Left ventricle myocardium inferior (tissue), 1 donor: ENCODE data around the gene USP10. TPM values are rescaled to one million over a fixed set of nuclear protein-coding genes. Genes with fewer than 3 reads are reported as not detected.

Experiments used
- DNase-seq: peaks from one replicate; pipeline ENCODE4 v3.0.0-alpha.2; 2020
- H3K27ac ChIP-seq: fragments of 200-600 bp; replicated peaks from 2 replicates; pipeline ENCODE4 v1.8.0; 2021
- H3K27me3 ChIP-seq: fragments of 200-600 bp; 2 replicates; pipeline ENCODE4 v1.8.0; 2021; ENCODE audit warnings: low read depth
- H3K36me3 ChIP-seq: fragments of 200-600 bp; 2 replicates; pipeline ENCODE4 v1.8.0; 2021
- H3K4me1 ChIP-seq: fragments of 200-600 bp; 2 replicates; pipeline ENCODE4 v1.8.0; 2021
- H3K4me3 ChIP-seq: fragments of 200-600 bp; 2 replicates; pipeline ENCODE4 v1.8.0; 2021; ENCODE audit warnings: mild to moderate bottlenecking, moderate library complexity
- H3K9me3 ChIP-seq: fragments of 200-600 bp; replicated peaks from 2 replicates; pipeline ENCODE4 v1.8.0; 2021
- CTCF ChIP-seq: fragments of 200-600 bp; IDR thresholded peaks from 2 replicates; pipeline ENCODE4 v1.8.0; 2021; ENCODE audit warnings: antibody characterized with exemption, mild to moderate bottlenecking, borderline replicate concordance
- intact Hi-C: fragments of 100-400 bp; cut with micrococcal nuclease; formaldehyde crosslinking; loops from one replicate; pipeline ENCODE4 v1.11.0; 2022
- total RNA-seq: library from RNA; stranded (reverse); fragmentation: NEBNext Ultra II Directional; extraction: Animal tissue kit (Norgen Biotek cat#: 25700); gene quantifications from one replicate; pipeline ENCODE4 v1.2.1, GENCODE V29; 2021
- donor health status: DM: no; HTN: yes; CAD: no; lungs with severe emphysema.

USP10 gene
- total RNA-seq, 1 donor from 2014 or later = 66.7 TPM

DNA sequence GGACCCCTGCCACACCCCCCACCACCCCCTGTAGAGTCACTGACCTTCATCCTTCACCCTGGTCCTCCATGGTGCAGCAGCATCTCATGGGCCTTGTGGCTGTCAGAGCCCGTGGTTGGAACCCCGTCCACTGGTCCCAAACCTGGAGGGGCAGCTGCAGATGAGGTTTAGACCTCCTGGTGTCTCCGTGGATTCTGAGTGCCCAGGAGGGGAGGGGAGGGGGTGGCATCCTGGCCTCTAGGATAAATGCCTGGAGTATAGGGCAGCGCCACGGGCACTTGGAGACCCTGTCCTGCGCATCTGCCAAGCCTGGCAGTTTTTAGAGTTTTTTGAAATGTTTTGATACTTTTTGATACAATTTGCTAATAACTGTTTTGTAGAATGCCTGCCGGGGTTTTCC is 34.0 kb upstream of the USP10 start:
- TF ChIP-seq CTCF = no peak
- DNase-seq = no peak
- intact Hi-C loops = no loop called here
- Histone ChIP-seq H3K27ac (no peak overlapping the region), H3K27me3 (no peaks in the 10 kb centered on the region), H3K36me3 (peaks cover 69% of the 10 kb centered on the region), H3K9me3 (no peaks in the 10 kb centered on the region), H3K4me3 (no peak overlapping the region), H3K4me1 (peaks cover 9% of the 10 kb centered on the region)

- no peak overlapping the region for H3K4me3 ChIP-seq
- H3K27me3 ChIP-seq = no peaks in the 10 kb centered on the region
- intact Hi-C loops = no loop called here
- DNase-seq = no peak
- no peak overlapping the region for H3K27ac ChIP-seq
- H3K4me1 ChIP-seq = peaks cover 12% of the 10 kb centered on the region
- H3K9me3 ChIP-seq = no peaks in the 10 kb centered on the region
- no peak for TF ChIP-seq CTCF
- peaks cover 50% of the 10 kb centered on the region for H3K36me3 ChIP-seq
Observed at GRCh38 chr16:84667600-84668309, 32.0 kb upstream of the USP10 start.

GRCh38 chr16:84670063-84670462 is 29.7 kb upstream of the USP10 start:
- no peak for TF ChIP-seq CTCF
- no peak for DNase-seq
- Histone ChIP-seq H3K4me1 (peaks cover 12% of the 10 kb centered on the region), H3K9me3 (no peaks in the 10 kb centered on the region), H3K4me3 (no peak overlapping the region), H3K27ac (no peak overlapping the region), H3K36me3 (peaks cover 27% of the 10 kb centered on the region), H3K27me3 (no peaks in the 10 kb centered on the region)
- intact Hi-C loops = loop anchor here (5.0 kb wide), 1 partner anchor 52 kb away; no protein-coding TSS in a partner anchor

GRCh38 chr16:84672276-84673202 is 27.3 kb upstream of the USP10 start:
- intact Hi-C loops = loop anchor here (5.0 kb wide), 1 partner anchor 50 kb away; no protein-coding TSS in a partner anchor
- peak; percentile 94 for TF ChIP-seq CTCF
- no peaks in the 10 kb centered on the region for H3K9me3 ChIP-seq
- peaks cover 12% of the 10 kb centered on the region for H3K36me3 ChIP-seq
- DNase-seq = peak; percentile 76
- H3K4me1 ChIP-seq = peaks cover 8% of the 10 kb centered on the region
- no peak overlapping the region for H3K4me3 ChIP-seq
- no peak overlapping the region for H3K27ac ChIP-seq
- peaks cover 2% of the 10 kb centered on the region for H3K27me3 ChIP-seq

GRCh38 chr16:84673203-84673535 is 26.6 kb upstream of the USP10 start:
- no peaks in the 10 kb centered on the region for H3K9me3 ChIP-seq
- DNase-seq = no peak
- H3K4me3 ChIP-seq = no peak overlapping the region
- no peak overlapping the region for H3K27ac ChIP-seq
- peaks cover 3% of the 10 kb centered on the region for H3K4me1 ChIP-seq
- no peak for TF ChIP-seq CTCF
- peaks cover 8% of the 10 kb centered on the region for H3K27me3 ChIP-seq
- peaks cover 7% of the 10 kb centered on the region for H3K36me3 ChIP-seq
- intact Hi-C loops = loop anchor here (5.0 kb wide), 1 partner anchor 49 kb away; no protein-coding TSS in a partner anchor
